Measurements from ENCODE around the gene ATG9A. TPM values are rescaled to one million over a fixed set of nuclear protein-coding genes. Genes with fewer than 3 reads are reported as not detected.
A peak's percentile ranks its signal among the peaks of the same experiment; 100 is the strongest.

Gene ATG9A
- total and polyA plus RNA-seq, 2 of the 8 experiments (the other 6 are each of a cell fraction or from before 2014, with no cell fraction given): 43.6 to 66.8 TPM

- H3K14ac ChIP-seq (ENCODE audit: insufficient read length): no peak overlapping the region
- H2BK20ac ChIP-seq (ENCODE audit: low read length): no peak overlapping the region
- H3K4ac ChIP-seq (replicated peaks; ENCODE audit: insufficient read length, low read depth, low read length): no peak overlapping the region
- FAIRE-seq (no peak), DNase-seq (ENCODE audit: low read depth in 1 of 2, low spot score in 2 of 2) (no peak)
- no peak overlapping the region for H3K9ac ChIP-seq (replicated peaks in 1 of 4; ENCODE audit: extremely low read depth in 1 of 4, low read depth in 3 of 4, low read length in 3 of 4)
- H3K4me3 ChIP-seq (ENCODE audit: extremely low read depth in 1 of 4, insufficient read depth in 2 of 4, low read depth in 3 of 4, low read length in 4 of 4): no peak overlapping the region
- H3K4me1 ChIP-seq (replicated peaks in 1 of 4; ENCODE audit: control insufficient read depth in 3 of 4, insufficient read depth in 4 of 4, low read length in 3 of 4): peaks cover 0 to 13% (median 6%) of the 10 kb centered on the region in 4 experiments; a peak in 6 of 7 replicates
- peak overlapping the region in 1 of 2 experiments; percentile 82; a peak in 1 of 4 replicates for H3K4me2 ChIP-seq (ENCODE audit: insufficient read depth in 1 of 2, low read depth in 2 of 2, low read length in 2 of 2)
- H3K36me3 ChIP-seq (ENCODE audit: control insufficient read depth in 2 of 4, insufficient read depth in 4 of 4, low read length in 3 of 4): peaks cover 6 to 38% (median 22%) of the 10 kb centered on the region in 4 experiments; a peak in 6 of 8 replicates
- no peak overlapping the region for H3K56ac ChIP-seq (replicated peaks; ENCODE audit: insufficient read length, low read depth, low read length)
- H2AFZ ChIP-seq (ENCODE audit: low read length): no peak overlapping the region
- no peak overlapping the region for H2BK15ac ChIP-seq (ENCODE audit: low read length)
- H3K79me2 ChIP-seq (ENCODE audit: control insufficient read depth in 1 of 2, insufficient read depth in 2 of 2, low read length in 2 of 2): peaks cover 0 to 8% of the 10 kb centered on the region in 2 experiments; a peak in 1 of 4 replicates
- no peak overlapping the region for H4K8ac ChIP-seq (ENCODE audit: extremely low read depth, insufficient read depth, low read length)
- no peak overlapping the region for H3K18ac ChIP-seq (ENCODE audit: extremely low read depth, low read length)
- H3K23me2 ChIP-seq (ENCODE audit: low read depth, low read length): peaks cover 11% of the 10 kb centered on the region; the same call in 1 of the 2 replicates
- no peaks in the 10 kb centered on the region for H3K9me3 ChIP-seq (ENCODE audit: insufficient read depth in 2 of 2, low read depth in 1 of 2, low read length in 1 of 2)
- H4K20me1 ChIP-seq (replicated peaks in 1 of 2; ENCODE audit: control insufficient read depth in 1 of 2, insufficient read depth in 2 of 2, low read length in 2 of 2): peaks cover 0 to 4% of the 10 kb centered on the region in 2 experiments
- no peak overlapping the region for H2BK12ac ChIP-seq (ENCODE audit: low read depth, low read length)
- no peak overlapping the region for H2BK5ac ChIP-seq (ENCODE audit: low read depth, low read length)
- CTCF ChIA-PET (ENCODE audit: partially characterized antibody): interaction anchor here (0.7 to 1.9 kb wide), 9 partner anchors 9 to 115 kb away, joined by 3 to 10 read pairs (median 3); partner anchors contain the start of gene SLC23A3
- H3K27me3 ChIP-seq (replicated peaks in 1 of 4; ENCODE audit: control insufficient read depth in 3 of 4, extremely low read depth in 1 of 4, insufficient read depth in 3 of 4, low read length in 3 of 4): no peaks in the 10 kb centered on the region
- WGBS, 2 experiments (ENCODE audit: extremely low coverage in 1 of 2, insufficient coverage in 1 of 2, insufficient read length in 1 of 2, insufficient replicate concordance in 2 of 2, low coverage in 1 of 2, low lambda C conversion rate in 2 of 2, missing lambda C conversion rate in 1 of 2): 93% methylated on average over 9 of the region's 9 CpGs; no CpG with 5 or more reads in 1 of the 2 experiments
- H4K91ac ChIP-seq (replicated peaks; ENCODE audit: insufficient read length, low read length): no peak overlapping the region
- POLR2A ChIA-PET (ENCODE audit: partially characterized antibody): interaction anchor here (0.6 to 2.8 kb wide), 4 partner anchors 13 to 112 kb away, joined by 3 to 11 read pairs (median 3); partner anchors contain the start of genes ABCB6 and TUBA4B
- H4K5ac ChIP-seq (ENCODE audit: insufficient read length, low read depth, low read length): no peak overlapping the region
- no peak overlapping the region for H3K27ac ChIP-seq (ENCODE audit: low read depth, low read length)
- no peak overlapping the region for H2AK5ac ChIP-seq (ENCODE audit: low read depth, low read length)
- H3K79me1 ChIP-seq (ENCODE audit: low read depth, low read length): peaks cover 6% of the 10 kb centered on the region
- H2BK120ac ChIP-seq (replicated peaks; ENCODE audit: low read depth, low read length): no peak overlapping the region
- no peak overlapping the region for H3K23ac ChIP-seq (ENCODE audit: insufficient read length)
- TF ChIP-seq ASH2L (IDR thresholded peaks at IDR 0.05; ENCODE audit: low read length) (no peak), SP4 (IDR thresholded peaks at IDR 0.05; ENCODE audit: low read length) (no peak), CBX8 (IDR thresholded peaks at IDR 0.05; ENCODE audit: borderline replicate concordance, low read depth, low read length) (no peak), POLR2A (IDR thresholded peaks at IDR 0.05; ENCODE audit: control extremely low read depth in 1 of 2, low read depth in 2 of 2, low read length in 2 of 2) (no peak), RNF2 (IDR thresholded peaks at IDR 0.05; ENCODE audit: borderline replicate concordance, low read depth, low read length, missing control alignments, poor library complexity, severe bottlenecking) (no peak), EZH2 (IDR thresholded peaks at IDR 0.05; ENCODE audit: low read depth, low read length, severe bottlenecking) (no peak), SUZ12 (IDR thresholded peaks at IDR 0.05; ENCODE audit: low read length) (no peak), EGR1 (IDR thresholded peaks at IDR 0.05; ENCODE audit: borderline replicate concordance, low read depth, low read length) (no peak), SIRT6 (IDR thresholded peaks at IDR 0.05; ENCODE audit: low read length) (no peak), KDM5A (IDR thresholded peaks at IDR 0.05; ENCODE audit: low read length) (no peak)
Observed at GRCh38 chr2:219179601-219180465, 49.6 kb downstream of the ATG9A start.
